Endodermal cell (in vitro differentiated cells): ENCODE data around the gene SEZ6L. TPM values are rescaled to one million over a fixed set of nuclear protein-coding genes. Genes with fewer than 3 reads are reported as not detected.

Experiments
- DNase-seq: peaks from one replicate; pipeline ENCODE4 v3.0.0-alpha.2; 2017
- H3K27ac ChIP-seq: 2 replicates; pipeline ENCODE4 v1.5.1; 2013; ENCODE audit warnings: mild to moderate bottlenecking, low read depth, low read length, moderate library complexity
- H3K27me3 ChIP-seq: 2 replicates; pipeline ENCODE4 v1.6.1; 2013; ENCODE audit warnings: mild to moderate bottlenecking, low read length, moderate library complexity; ENCODE audit not compliant: insufficient read depth, control insufficient read depth, poor library complexity, severe bottlenecking
- H3K36me3 ChIP-seq: 2 replicates; pipeline ENCODE4 v1.7.0; 2013; ENCODE audit warnings: mild to moderate bottlenecking, low read length, moderate library complexity; ENCODE audit not compliant: control insufficient read depth, insufficient read depth
- H3K4me1 ChIP-seq: one replicate; pipeline ENCODE4 v1.7.0; 2013; ENCODE audit warnings: low read length; ENCODE audit not compliant: control insufficient read depth, insufficient read depth
- H3K4me3 ChIP-seq: 2 replicates; pipeline ENCODE4 v1.5.1; 2013; ENCODE audit warnings: mild to moderate bottlenecking, low read length, moderate library complexity
- H3K9ac ChIP-seq: 2 replicates; pipeline ENCODE4 v1.6.1; 2013; ENCODE audit warnings: mild to moderate bottlenecking, low read length, moderate library complexity; ENCODE audit not compliant: poor library complexity, severe bottlenecking; ENCODE audit errors: extremely low read depth
- H3K9me3 ChIP-seq: 2 replicates; pipeline ENCODE4 v1.6.1; 2013; ENCODE audit warnings: mild to moderate bottlenecking, low read length, moderate library complexity; ENCODE audit not compliant: control insufficient read depth
- H3K27ac Mint-ChIP-seq: 2 replicates; pipeline ENCODE4 v1.8.0; 2020; ENCODE audit warnings: mixed read lengths
- H3K27me3 Mint-ChIP-seq: 2 replicates; pipeline ENCODE4 v1.8.0; 2021; ENCODE audit warnings: mild to moderate bottlenecking, mixed read lengths; ENCODE audit not compliant: insufficient read depth
- H3K36me3 Mint-ChIP-seq: 2 replicates; pipeline ENCODE4 v1.8.0; 2020; ENCODE audit warnings: low read depth, mixed read lengths
- H3K4me1 Mint-ChIP-seq: 2 replicates; pipeline ENCODE4 v1.8.0; 2020; ENCODE audit warnings: mixed read lengths
- H3K4me3 Mint-ChIP-seq: 2 replicates; pipeline ENCODE4 v1.8.0; 2020; ENCODE audit warnings: mild to moderate bottlenecking, moderate library complexity, mixed read lengths
- H3K9me3 Mint-ChIP-seq: 2 replicates; pipeline ENCODE4 v1.8.0; 2020; ENCODE audit warnings: mild to moderate bottlenecking, mixed read lengths
- CTCF ChIP-seq: fragments of 200-600 bp; sonication (generic); conservative IDR thresholded peaks from 2 replicates; pipeline ENCODE4 v1.5.0; 2021; ENCODE audit warnings: antibody characterized with exemption, mild to moderate bottlenecking
- WGBS, 2 experiments: methylation state at CpG; one replicate each; pipeline versions ENCODE4 v1.1.5 to v1.1.7; 2013; ENCODE audit warnings: missing lambda C conversion rate in 2 of 2, mixed read lengths in 1 of 2; ENCODE audit not compliant: insufficient coverage in 1 of 2, insufficient read length in 1 of 2; 5-methylcytosine and 5-hydroxymethylcytosine counted together
- total RNA-seq, 2 donors: library from RNA; stranded (reverse); fragmentation: NEBNext Ultra II Directional in 1 of 2; extraction: Animal tissue kit (Norgen Biotek cat#: 25700) in 1 of 2; gene quantifications; 2 replicates in 1 of 2; 3 replicates in 1 of 2; pipeline ENCODE4 v1.2.1, GENCODE V29; 2021

Gene SEZ6L
- total RNA-seq, 2 donors from 2014 or later, result 32.1 to 39.4 TPM

DNA sequence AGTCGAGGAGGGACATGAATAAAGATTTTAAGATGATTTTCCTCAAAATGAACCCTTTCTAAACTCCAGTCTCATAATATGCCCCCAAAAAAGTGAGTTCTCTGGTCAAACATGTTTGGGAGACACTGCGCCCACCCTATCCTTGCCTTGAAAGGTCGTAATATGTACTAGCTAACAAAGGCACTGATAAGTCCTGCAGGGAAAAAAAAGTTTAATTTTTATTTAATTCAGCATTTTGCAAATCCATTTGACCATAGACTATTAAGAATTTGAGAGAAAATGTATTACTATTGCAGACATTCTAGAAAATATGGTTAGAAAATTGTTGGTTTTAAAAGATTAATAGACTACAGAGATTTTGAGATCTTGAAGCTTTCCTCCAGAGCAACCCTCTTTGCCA is 139.2 kb downstream of the SEZ6L start:
- no peaks in the 10 kb centered on the region for H3K4me1 Mint-ChIP-seq
- Histone ChIP-seq H3K4me3 (no peak overlapping the region), H3K27me3 (no peaks in the 10 kb centered on the region), H3K9me3 (no peaks in the 10 kb centered on the region), H3K27ac (no peak overlapping the region), H3K36me3 (no peaks in the 10 kb centered on the region), H3K4me1 (no peaks in the 10 kb centered on the region), H3K9ac (no peak overlapping the region)
- no peak for TF ChIP-seq CTCF
- H3K4me3 Mint-ChIP-seq, result no peak overlapping the region
- H3K9me3 Mint-ChIP-seq, result no peaks in the 10 kb centered on the region
- peaks cover 4% of the 10 kb centered on the region for H3K27me3 Mint-ChIP-seq
- peaks cover 2% of the 10 kb centered on the region for H3K36me3 Mint-ChIP-seq
- no peak for DNase-seq
- H3K27ac Mint-ChIP-seq, result no peak overlapping the region
- 60 to 71% methylated on average over 2 to 3 of the region's 3 CpGs for WGBS, 2 experiments

DNA sequence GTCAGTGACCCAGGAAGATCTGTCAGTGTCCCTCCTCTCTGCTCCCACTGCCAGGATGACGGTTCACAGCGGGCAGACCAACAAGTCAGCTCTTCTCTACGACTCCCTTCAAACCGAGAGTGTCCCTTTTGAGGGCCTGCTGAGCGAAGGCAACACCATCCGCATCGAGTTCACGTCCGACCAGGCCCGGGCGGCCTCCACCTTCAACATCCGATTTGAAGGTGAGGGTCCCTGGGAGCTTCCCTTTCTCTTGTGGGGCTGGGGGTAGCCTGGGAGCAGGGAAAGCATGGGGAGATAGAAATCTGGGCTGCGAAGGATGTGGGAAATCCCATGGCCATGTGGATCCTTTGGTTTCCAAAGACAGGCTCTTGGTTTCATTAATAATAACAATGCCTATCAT is 141.4 kb downstream of the SEZ6L start:
- no peaks in the 10 kb centered on the region for H3K27me3 ChIP-seq
- H3K27ac Mint-ChIP-seq, result no peak overlapping the region
- no peaks in the 10 kb centered on the region for H3K9me3 Mint-ChIP-seq
- H3K27ac ChIP-seq, result no peak overlapping the region
- WGBS, 2 experiments, result 94% methylated on average over 3 to 13 of the region's 13 CpGs
- no peak overlapping the region for H3K9ac ChIP-seq
- H3K4me3 Mint-ChIP-seq, result no peak overlapping the region
- H3K4me1 ChIP-seq, result no peaks in the 10 kb centered on the region
- H3K27me3 Mint-ChIP-seq, result no peaks in the 10 kb centered on the region
- no peak for DNase-seq
- TF ChIP-seq CTCF, result no peak
- no peak overlapping the region for H3K4me3 ChIP-seq
- H3K36me3 ChIP-seq, result no peaks in the 10 kb centered on the region
- no peaks in the 10 kb centered on the region for H3K4me1 Mint-ChIP-seq
- no peaks in the 10 kb centered on the region for H3K9me3 ChIP-seq
- H3K36me3 Mint-ChIP-seq, result peaks cover 12% of the 10 kb centered on the region

- no peak overlapping the region for H3K9ac ChIP-seq
- no peak for TF ChIP-seq CTCF
- Mint-ChIP-seq H3K4me3 (no peak overlapping the region), H3K4me1 (no peaks in the 10 kb centered on the region), H3K27ac (no peak overlapping the region), H3K27me3 (no peaks in the 10 kb centered on the region), H3K9me3 (no peaks in the 10 kb centered on the region), H3K36me3 (peaks cover 12% of the 10 kb centered on the region)
- no peak overlapping the region for H3K4me3 ChIP-seq
- no peaks in the 10 kb centered on the region for H3K27me3 ChIP-seq
- H3K4me1 ChIP-seq, result no peaks in the 10 kb centered on the region
- peak; percentile 46 for DNase-seq
- 75 to 96% methylated on average over 4 to 7 of the region's 7 CpGs for WGBS, 2 experiments
- H3K36me3 ChIP-seq, result no peaks in the 10 kb centered on the region
- no peaks in the 10 kb centered on the region for H3K9me3 ChIP-seq
- H3K27ac ChIP-seq, result no peak overlapping the region
These were observed 144.0 kb downstream of the SEZ6L start for GRCh38 chr22:26313291-26313690.
